Colonic mucosa (tissue), 4 donors: ENCODE measurements around the gene ATF4. TPM values are rescaled to one million over a fixed set of nuclear protein-coding genes. Genes with fewer than 3 reads are reported as not detected.

Experiments
- DNase-seq: peaks from one replicate; pipeline ENCODE4 v3.0.0-alpha.2; 2020
- H3K27ac ChIP-seq: fragments of 200-600 bp; one replicate; pipeline ENCODE4 v1.8.0; 2021
- H3K27me3 ChIP-seq: fragments of 200-600 bp; one replicate; pipeline ENCODE4 v1.8.0; 2021
- H3K36me3 ChIP-seq: fragments of 200-600 bp; one replicate; pipeline ENCODE4 v1.8.0; 2021
- H3K4me1 ChIP-seq: fragments of 200-600 bp; one replicate; pipeline ENCODE4 v1.8.0; 2021; ENCODE audit warnings: mild to moderate bottlenecking
- H3K4me3 ChIP-seq: fragments of 200-600 bp; one replicate; pipeline ENCODE4 v1.8.0; 2021
- H3K9ac ChIP-seq, 2 donors: one replicate each; pipeline ENCODE4 v1.7.0; 2013; ENCODE audit warnings: control low read depth in 2 of 2, low read depth in 2 of 2, low read length in 2 of 2
- H3K9me3 ChIP-seq: fragments of 200-600 bp; one replicate; pipeline ENCODE4 v1.8.0; 2021
- CTCF ChIP-seq: fragments of 200-600 bp; IDR thresholded peaks from one replicate; pipeline ENCODE4 v1.8.0; 2022; ENCODE audit warnings: antibody characterized with exemption, mild to moderate bottlenecking
- intact Hi-C: fragments of 100-400 bp; cut with DNase I; formaldehyde crosslinking; loops from one replicate; pipeline ENCODE4 v1.14.1; 2022
- total RNA-seq, 2 donors: library from RNA; stranded (reverse); fragmentation: NEBNext Ultra II Directional in 1 of 2; extraction: Animal tissue kit (Norgen Biotek cat#: 25700) in 1 of 2; gene quantifications; one replicate each; pipeline ENCODE4 v1.2.1, GENCODE V29; 2021
- donor health status: healthy.
- donor health status: DM: no; HTN: no; CAD: no.
- donor health status: DM: no; HTN: no; CAD: no.

The ATF4 gene
- total RNA-seq, 2 donors from 2014 or later: 279 to 302 TPM

- H3K27ac ChIP-seq: peak within 1 kb of the TSS; percentile 86
- intact Hi-C loops: loop anchor here (10.0 kb wide), 1 partner anchor 812 kb away; the partner anchor contains the start of gene ADSL
- H3K4me1 ChIP-seq: peaks cover 35% of the 10 kb centered on the region
Measured at GRCh38 chr22:39532215-39533073, 12.1 kb downstream of the ATF4 start, which contains the start of gene RPS19BP1. RPS19BP1 (minus strand) TSS chr22:39532748; CDS start chr22:39532738, 10 bp downstream.

GRCh38 chr22:39534092-39534506 lies 13.7 kb downstream of the ATF4 start:
- Histone ChIP-seq H3K9ac (peak overlapping the region in 1 of 2 donors; percentile 16), H3K9me3 (no peaks in the 10 kb centered on the region), H3K27ac (no peak overlapping the region), H3K4me3 (no peak overlapping the region), H3K27me3 (no peaks in the 10 kb centered on the region), H3K36me3 (no peaks in the 10 kb centered on the region), H3K4me1 (peaks cover 21% of the 10 kb centered on the region)
- intact Hi-C loops: loop anchor here (2.0 to 10.0 kb wide), 2 partner anchors 491 to 811 kb away; partner anchors contain the start of gene ADSL
- no peak for DNase-seq
- no peak for TF ChIP-seq CTCF

More at GRCh38 chr22:39532215-39533073, 12.1 kb downstream of the ATF4 start, which contains the start of gene RPS19BP1:
- peak; percentile 100 for DNase-seq
- no peaks in the 10 kb centered on the region for H3K9me3 ChIP-seq
- no peaks in the 10 kb centered on the region for H3K27me3 ChIP-seq
- TF ChIP-seq CTCF: no peak
- H3K9ac ChIP-seq: peak within 1 kb of the TSS; percentile 94 to 95
- H3K4me3 ChIP-seq: peak within 1 kb of the TSS; percentile 81
- H3K36me3 ChIP-seq: no peaks in the 10 kb centered on the region

GRCh38 chr22:39534591-39535356 lies 14.4 kb downstream of the ATF4 start:
- peak overlapping the region; percentile 8 for H3K4me3 ChIP-seq
- peak; percentile 91 for DNase-seq
- peaks cover 16% of the 10 kb centered on the region for H3K4me1 ChIP-seq
- H3K27ac ChIP-seq: no peak overlapping the region
- H3K27me3 ChIP-seq: no peaks in the 10 kb centered on the region
- no peaks in the 10 kb centered on the region for H3K36me3 ChIP-seq
- intact Hi-C loops: loop anchor here (2.0 to 10.0 kb wide), 2 partner anchors 490 to 810 kb away; partner anchors contain the start of gene ADSL
- peak; percentile 92 for TF ChIP-seq CTCF
- H3K9ac ChIP-seq: peak overlapping the region in 1 of 2 donors; percentile 16
- H3K9me3 ChIP-seq: no peaks in the 10 kb centered on the region

- H3K27me3 ChIP-seq: no peaks in the 10 kb centered on the region
- H3K9me3 ChIP-seq: no peaks in the 10 kb centered on the region
- no peaks in the 10 kb centered on the region for H3K36me3 ChIP-seq
- no peak overlapping the region for H3K9ac ChIP-seq
- H3K4me3 ChIP-seq: no peak overlapping the region
- no peak overlapping the region for H3K27ac ChIP-seq
- intact Hi-C loops: loop anchor here (2.0 to 10.0 kb wide), 2 partner anchors 489 to 809 kb away; partner anchors contain the start of gene ADSL
- TF ChIP-seq CTCF: no peak
- H3K4me1 ChIP-seq: peaks cover 10% of the 10 kb centered on the region
- DNase-seq: no peak
Measured at GRCh38 chr22:39535357-39535725, 15.0 kb downstream of the ATF4 start.

GRCh38 chr22:39535831-39536449 lies 15.6 kb downstream of the ATF4 start:
- no peak for DNase-seq
- H3K4me3 ChIP-seq: no peak overlapping the region
- H3K27me3 ChIP-seq: no peaks in the 10 kb centered on the region
- H3K4me1 ChIP-seq: peaks cover 7% of the 10 kb centered on the region
- intact Hi-C loops: loop anchor here (2.0 to 10.0 kb wide), 2 partner anchors 489 to 809 kb away; partner anchors contain the start of gene ADSL
- no peaks in the 10 kb centered on the region for H3K36me3 ChIP-seq
- H3K9me3 ChIP-seq: no peaks in the 10 kb centered on the region
- TF ChIP-seq CTCF: no peak
- no peak overlapping the region for H3K27ac ChIP-seq
- H3K9ac ChIP-seq: no peak overlapping the region
